K562 (cell line): Measurements from ENCODE around the gene PDE5A. TPM values are rescaled to one million over a fixed set of nuclear protein-coding genes. Genes with fewer than 3 reads are reported as not detected.

ENCODE experiments used
- CTBP1 ChIP-seq: fragments of 450-650 bp; IDR thresholded peaks from 2 replicates; pipeline ENCODE4 v1.6.1; 2016; ENCODE audit warnings: borderline replicate concordance
- CTCF ChIP-seq, 3 experiments: IDR thresholded peaks in 2 of 3; conservative IDR thresholded peaks in 1 of 3; 2 replicates each; pipeline ENCODE4 v1.5.1; 2011 to 2012; ENCODE audit warnings: low read length in 3 of 3, mild to moderate bottlenecking in 3 of 3, control low read depth in 2 of 3, improper control_type of control experiment in 1 of 3, inconsistent platforms in 1 of 3, low read depth in 1 of 3, mixed read lengths in 1 of 3, moderate library complexity in 1 of 3; ENCODE audit not compliant: insufficient read depth in 2 of 3
- ETV1 ChIP-seq: fragments of 450-650 bp; conservative IDR thresholded peaks from 2 replicates; pipeline ENCODE4 v1.6.1; 2016; ENCODE audit warnings: missing genetic modification characterization, control low read depth, low read depth, missing compliant biosample characterization
- ETV5 ChIP-seq: sonication (generic); formaldehyde crosslinking; IDR thresholded peaks from 2 replicates; pipeline ENCODE4 v1.4.0; 2020; ENCODE audit warnings: low read depth, mild to moderate bottlenecking, missing genetic modification reagents
- GABPA ChIP-seq: fragments of 200-800 bp; sonication (Bioruptor generic); conservative IDR thresholded peaks from 2 replicates; pipeline ENCODE4 v1.6.1; 2016; ENCODE audit warnings: low read depth, missing genetic modification characterization, missing compliant biosample characterization
- GATAD2A ChIP-seq: fragments of 450-650 bp; IDR thresholded peaks from 2 replicates; pipeline ENCODE4 v1.6.1; 2017
- GTF2A2 ChIP-seq: IDR thresholded peaks from 2 replicates; pipeline ENCODE4 v1.6.1; 2016; ENCODE audit warnings: mild to moderate bottlenecking, missing genetic modification characterization, missing compliant biosample characterization
- ID3 ChIP-seq, 2 experiments: fragments of 250-450 bp in 1 of 2; fragments of 450-650 bp in 1 of 2; sonication (Bioruptor Pico) in 1 of 2; IDR thresholded peaks; 2 replicates each; pipeline versions ENCODE4 v1.6.1 to v1.8.0; 2016 to 2021; ENCODE audit warnings: mild to moderate bottlenecking in 2 of 2, moderate library complexity in 2 of 2, missing compliant biosample characterization in 1 of 2, missing genetic modification characterization in 1 of 2
- NFIX ChIP-seq: fragments of 250-450 bp; sonication (Bioruptor Pico); IDR thresholded peaks from 2 replicates; pipeline ENCODE4 v1.4.0; 2020; ENCODE audit warnings: low read depth, mild to moderate bottlenecking, moderate library complexity
- SAFB2 ChIP-seq: fragments of 200-400 bp; formaldehyde crosslinking; IDR thresholded peaks from 2 replicates; pipeline ENCODE4 v1.6.1; 2018; ENCODE audit warnings: borderline replicate concordance, low read length, low read depth, moderate library complexity; ENCODE audit not compliant: severe bottlenecking
- SMARCC2 ChIP-seq: fragments of 450-650 bp; IDR thresholded peaks from 2 replicates; pipeline ENCODE4 v1.6.1; 2017; ENCODE audit warnings: antibody characterized with exemption, moderate library complexity, mild to moderate bottlenecking, low read depth
- TBP ChIP-seq: optimal IDR thresholded peaks from 2 replicates; pipeline ENCODE3; 2011; ENCODE audit warnings: low read depth, low read length, improper control_type of control experiment
- YBX1 ChIP-seq: fragments of 450-650 bp; IDR thresholded peaks from 2 replicates; pipeline ENCODE4 v1.7.1; 2016; ENCODE audit warnings: mild to moderate bottlenecking
- ZBTB7A ChIP-seq: IDR thresholded peaks from 2 replicates; pipeline ENCODE4 v1.6.1; 2011; ENCODE audit warnings: low read depth, mild to moderate bottlenecking, low read length, moderate library complexity, borderline replicate concordance; ENCODE audit not compliant: control insufficient read depth
- ZBTB8A ChIP-seq: fragments of 450-650 bp; IDR thresholded peaks from 2 replicates; pipeline ENCODE4 v1.6.1; 2018; ENCODE audit warnings: mild to moderate bottlenecking, moderate library complexity; ENCODE audit not compliant: partially characterized antibody
- ZEB2 ChIP-seq: fragments of 450-650 bp; IDR thresholded peaks from 2 replicates; pipeline ENCODE4 v1.6.1; 2016
- ZNF592 ChIP-seq: fragments of 450-650 bp; IDR thresholded peaks from 2 replicates; pipeline ENCODE4 v1.6.1; 2017; ENCODE audit warnings: antibody characterized with exemption, mild to moderate bottlenecking
- ZNF644 ChIP-seq: fragments of 200-800 bp; sonication (Bioruptor generic); IDR thresholded peaks from 2 replicates; pipeline ENCODE4 v1.6.1; 2016; ENCODE audit warnings: low read depth, missing genetic modification characterization, missing compliant biosample characterization
- polyA plus RNA-seq, 8 experiments: library from polyadenylated mRNA; depleted of rRNA in 4 of 8; stranded (reverse) in 5 of 8; unstranded in 3 of 8; fragments of >200 nt; fragmentation: Nextera tagmentation in 2 of 8; fragmentation: Illumina TruSeq in 1 of 8; extraction: Ambion mirVana in 2 of 8; extraction: Trizol in 1 of 8; gene quantifications; 2 replicates each; pipeline versions ENCODE4 v1.2.1 to v1.2.3, GENCODE V29; 2011 to 2014; ENCODE audit warnings: inconsistent platforms in 1 of 8, missing spikeins in 1 of 8
- total RNA-seq, 7 experiments: library from RNA; depleted of rRNA in 6 of 7; stranded (reverse); fragments of >200 nt in 6 of 7; fragmentation: Illumina TruSeq in 2 of 7; extraction: Trizol in 2 of 7; gene quantifications; 2 replicates each; pipeline versions ENCODE4 v1.2.1 to v1.2.3, GENCODE V29; 2011 to 2021; ENCODE audit warnings: low replicate concordance in 1 of 7
- TF ChIP-seq, protein P1 (sequence below): fragments of 450-650 bp; conservative IDR thresholded peaks from 2 replicates; pipeline ENCODE4 v1.6.1; 2016; ENCODE audit warnings: missing genetic modification characterization, low read depth, mild to moderate bottlenecking, control low read depth, missing compliant biosample characterization

Gene PDE5A
- total and polyA plus RNA-seq, 9 of the 15 experiments (the other 6 are each of a cell fraction or from before 2014, with no cell fraction given), result 0.07 to 1.9 (median 0.29) TPM

DNA sequence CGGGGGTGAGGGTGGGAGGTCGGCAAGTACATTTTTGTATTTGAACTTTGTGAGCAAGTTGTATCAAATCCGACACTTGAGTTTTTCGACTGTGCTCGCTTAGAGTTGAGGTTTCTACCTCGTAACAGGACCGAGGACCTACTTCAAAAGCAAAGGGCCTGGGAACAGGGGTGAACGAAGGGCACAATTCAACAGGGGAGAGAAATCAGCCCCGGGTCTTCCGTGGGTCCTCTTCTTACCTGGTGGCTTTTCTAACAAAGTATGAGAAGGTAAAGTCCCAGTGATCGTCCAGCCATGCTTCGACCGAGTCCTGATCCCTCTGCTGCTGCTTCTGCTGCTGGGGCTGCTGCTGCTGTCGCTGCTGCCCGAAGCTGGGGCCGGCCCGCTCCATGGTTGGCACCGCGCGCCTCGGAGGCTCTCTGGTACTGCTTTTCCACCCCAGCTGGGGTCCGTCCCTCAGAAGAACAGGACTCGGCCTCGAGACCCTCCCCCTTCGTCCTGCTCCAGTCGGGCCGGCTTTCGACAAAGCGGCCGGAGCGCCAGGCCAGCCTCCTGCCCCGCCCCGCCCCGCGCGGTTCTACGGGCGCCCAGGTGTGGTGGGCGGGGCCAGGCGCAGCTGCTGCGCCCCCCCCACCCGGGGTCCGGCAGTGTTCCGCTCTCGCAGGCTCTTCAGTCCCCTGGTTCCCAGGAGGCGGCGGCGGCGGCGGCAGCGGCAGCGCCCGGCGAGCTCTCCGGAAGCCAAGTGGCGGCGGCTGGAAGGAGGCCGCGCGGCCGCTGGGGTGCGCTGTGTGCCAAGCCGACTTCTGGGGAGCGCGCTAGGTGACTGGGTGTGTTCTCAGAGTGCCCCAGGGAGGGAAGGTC is at the start of gene PDE5A (continued):
- TF ChIP-seq ETV1 (no peak), ZNF644 (tag) (no peak), YBX1 (no peak), ZNF592 (no peak), GATAD2A (no peak), ZBTB8A (no peak), NFIX (CRISPR knock-in tag) (no peak), GABPA (peak; percentile 48; the same call in 1 of the 2 replicates), SAFB2 (no peak), ZEB2 (no peak), CTCF (IDR thresholded peaks at IDR 0.05 in 2 of 3, conservative IDR thresholded peaks at IDR 0.05 in 1 of 3; ENCODE audit: insufficient read depth in 2 of 3, low read depth in 1 of 3, low read length in 3 of 3) (peak; percentile 60 to 86 (median 71); a peak in 5 of 6 replicates), ETV5 (CRISPR knock-in tag) (no peak), ID3 (CRISPR knock-in tag; IDR thresholded peaks at IDR 0.05) (no peak), ID3 (tag; IDR thresholded peaks at IDR 0.05) (0 out of 2 replicates have a peak, but pooled peaks have one; percentile 35), GTF2A2 (tag) (no peak), SMARCC2 (0 out of 2 replicates have a peak, but pooled peaks have one; percentile 39), CTBP1 (peak; percentile 90), ZBTB7A (peak; percentile 28; the same call in 1 of the 2 replicates), TBP (no peak)
- TF ChIP-seq, protein P1, sequence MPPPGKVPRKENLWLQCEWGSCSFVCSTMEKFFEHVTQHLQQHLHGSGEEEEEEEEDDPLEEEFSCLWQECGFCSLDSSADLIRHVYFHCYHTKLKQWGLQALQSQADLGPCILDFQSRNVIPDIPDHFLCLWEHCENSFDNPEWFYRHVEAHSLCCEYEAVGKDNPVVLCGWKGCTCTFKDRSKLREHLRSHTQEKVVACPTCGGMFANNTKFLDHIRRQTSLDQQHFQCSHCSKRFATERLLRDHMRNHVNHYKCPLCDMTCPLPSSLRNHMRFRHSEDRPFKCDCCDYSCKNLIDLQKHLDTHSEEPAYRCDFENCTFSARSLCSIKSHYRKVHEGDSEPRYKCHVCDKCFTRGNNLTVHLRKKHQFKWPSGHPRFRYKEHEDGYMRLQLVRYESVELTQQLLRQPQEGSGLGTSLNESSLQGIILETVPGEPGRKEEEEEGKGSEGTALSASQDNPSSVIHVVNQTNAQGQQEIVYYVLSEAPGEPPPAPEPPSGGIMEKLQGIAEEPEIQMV (tag), result no peak
